Measurements from ENCODE around the gene PTPN18. TPM values are rescaled to one million over a fixed set of nuclear protein-coding genes. Genes with fewer than 3 reads are reported as not detected.
"Not testable (repeated sequence)": the region's sequence is repeated elsewhere in the genome, so short reads cannot be mapped to it uniquely, and the experiment has no call there.

The PTPN18 gene
- total RNA-seq, 1 donor from 2014 or later = 16.3 TPM

- no peak for DNase-seq (ENCODE audit: low spot score)
- Mint-ChIP-seq H3K4me1 (ENCODE audit: unreplicated experiment) (peaks cover 8% of the 10 kb centered on the region), H3K27ac (ENCODE audit: unreplicated experiment) (no peak overlapping the region), H3K27me3 (ENCODE audit: unreplicated experiment) (peaks cover 9% of the 10 kb centered on the region), H3K4me3 (ENCODE audit: unreplicated experiment) (peak overlapping the region; percentile 84), H3K36me3 (ENCODE audit: low read depth, unreplicated experiment) (peaks cover 4% of the 10 kb centered on the region), H3K9me3 (ENCODE audit: unreplicated experiment) (no peaks in the 10 kb centered on the region)
- TF ChIP-seq, protein P1, sequence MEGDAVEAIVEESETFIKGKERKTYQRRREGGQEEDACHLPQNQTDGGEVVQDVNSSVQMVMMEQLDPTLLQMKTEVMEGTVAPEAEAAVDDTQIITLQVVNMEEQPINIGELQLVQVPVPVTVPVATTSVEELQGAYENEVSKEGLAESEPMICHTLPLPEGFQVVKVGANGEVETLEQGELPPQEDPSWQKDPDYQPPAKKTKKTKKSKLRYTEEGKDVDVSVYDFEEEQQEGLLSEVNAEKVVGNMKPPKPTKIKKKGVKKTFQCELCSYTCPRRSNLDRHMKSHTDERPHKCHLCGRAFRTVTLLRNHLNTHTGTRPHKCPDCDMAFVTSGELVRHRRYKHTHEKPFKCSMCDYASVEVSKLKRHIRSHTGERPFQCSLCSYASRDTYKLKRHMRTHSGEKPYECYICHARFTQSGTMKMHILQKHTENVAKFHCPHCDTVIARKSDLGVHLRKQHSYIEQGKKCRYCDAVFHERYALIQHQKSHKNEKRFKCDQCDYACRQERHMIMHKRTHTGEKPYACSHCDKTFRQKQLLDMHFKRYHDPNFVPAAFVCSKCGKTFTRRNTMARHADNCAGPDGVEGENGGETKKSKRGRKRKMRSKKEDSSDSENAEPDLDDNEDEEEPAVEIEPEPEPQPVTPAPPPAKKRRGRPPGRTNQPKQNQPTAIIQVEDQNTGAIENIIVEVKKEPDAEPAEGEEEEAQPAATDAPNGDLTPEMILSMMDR (IDR thresholded peaks at IDR 0.05; ENCODE audit: unreplicated experiment) = no peak
Measured at GRCh38 chr2:130390460-130391057, 34.7 kb downstream of the PTPN18 start.

GRCh38 chr2:130391058-130391871 lies 35.4 kb downstream of the PTPN18 start:
- peaks cover 4% of the 10 kb centered on the region for H3K36me3 Mint-ChIP-seq (ENCODE audit: low read depth, unreplicated experiment)
- DNase-seq (ENCODE audit: low spot score) = peak; percentile 72
- TF ChIP-seq, protein P1 (IDR thresholded peaks at IDR 0.05; ENCODE audit: unreplicated experiment) = no peak
- peaks cover 9% of the 10 kb centered on the region for H3K27me3 Mint-ChIP-seq (ENCODE audit: unreplicated experiment)
- peak overlapping the region; percentile 84 for H3K4me3 Mint-ChIP-seq (ENCODE audit: unreplicated experiment)
- H3K27ac Mint-ChIP-seq (ENCODE audit: unreplicated experiment) = no peak overlapping the region
- peaks cover 8% of the 10 kb centered on the region for H3K4me1 Mint-ChIP-seq (ENCODE audit: unreplicated experiment)
- no peaks in the 10 kb centered on the region for H3K9me3 Mint-ChIP-seq (ENCODE audit: unreplicated experiment)

DNA sequence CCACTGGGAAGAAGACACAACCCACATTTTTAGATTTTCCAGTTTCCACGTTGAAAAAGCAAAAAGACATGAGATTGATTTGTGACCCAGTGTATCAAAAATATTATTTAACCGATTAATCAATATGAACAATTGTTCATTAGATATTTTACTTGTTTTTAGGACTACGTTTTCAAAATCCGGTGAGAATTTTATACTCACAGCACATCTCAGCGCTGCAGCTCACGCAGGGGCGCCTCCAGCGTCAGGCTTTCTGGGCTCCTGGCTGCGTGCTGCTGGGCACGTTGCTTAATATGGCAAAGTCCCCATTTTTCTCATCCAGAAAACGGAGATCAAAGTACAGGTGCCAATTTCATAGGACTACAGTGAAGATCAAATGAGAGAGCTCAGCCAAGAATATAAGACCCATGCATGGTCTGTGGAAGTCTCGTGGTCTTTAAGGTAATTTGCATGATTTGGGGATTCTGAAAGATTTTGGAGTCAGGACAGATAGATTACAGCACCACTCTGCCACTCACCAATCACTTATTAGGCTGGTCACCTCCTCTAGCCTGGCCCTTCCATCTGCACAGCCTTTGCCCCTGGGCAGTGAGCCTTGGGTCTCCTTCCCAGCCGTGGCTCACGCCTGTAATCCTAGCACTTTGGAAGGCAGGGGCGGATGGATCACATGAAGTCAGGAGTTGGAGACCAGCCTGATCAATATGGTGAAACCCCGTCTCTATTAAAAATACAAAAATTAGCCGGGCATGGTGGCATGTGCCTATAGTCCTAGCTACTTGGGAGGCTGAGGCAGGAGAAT lies 36.2 kb downstream of the PTPN18 start:
- no peaks in the 10 kb centered on the region for H3K9me3 Mint-ChIP-seq (ENCODE audit: unreplicated experiment)
- DNase-seq (ENCODE audit: low spot score) = no peak
- TF ChIP-seq, protein P1 (IDR thresholded peaks at IDR 0.05; ENCODE audit: unreplicated experiment) = no peak
- H3K36me3 Mint-ChIP-seq (ENCODE audit: low read depth, unreplicated experiment) = peaks cover 4% of the 10 kb centered on the region
- peak overlapping the region; percentile 36 for H3K27ac Mint-ChIP-seq (ENCODE audit: unreplicated experiment)
- H3K4me1 Mint-ChIP-seq (ENCODE audit: unreplicated experiment) = peaks cover 8% of the 10 kb centered on the region
- H3K4me3 Mint-ChIP-seq (ENCODE audit: unreplicated experiment) = peak overlapping the region; percentile 84
- H3K27me3 Mint-ChIP-seq (ENCODE audit: unreplicated experiment) = peaks cover 6% of the 10 kb centered on the region

- Mint-ChIP-seq H3K36me3 (ENCODE audit: low read depth, unreplicated experiment) (peaks cover 4% of the 10 kb centered on the region), H3K27me3 (ENCODE audit: unreplicated experiment) (peaks cover 6% of the 10 kb centered on the region), H3K9me3 (ENCODE audit: unreplicated experiment) (no peaks in the 10 kb centered on the region), H3K4me1 (ENCODE audit: unreplicated experiment) (peaks cover 8% of the 10 kb centered on the region), H3K4me3 (ENCODE audit: unreplicated experiment) (no peak overlapping the region), H3K27ac (ENCODE audit: unreplicated experiment) (no peak overlapping the region)
- DNase-seq (ENCODE audit: low spot score) = no peak
- TF ChIP-seq, protein P1 (IDR thresholded peaks at IDR 0.05; ENCODE audit: unreplicated experiment) = no peak
Measured at GRCh38 chr2:130393318-130393910, 37.6 kb downstream of the PTPN18 start.

- H3K4me3 Mint-ChIP-seq (ENCODE audit: unreplicated experiment); H3K27ac Mint-ChIP-seq (ENCODE audit: unreplicated experiment); H3K27me3 Mint-ChIP-seq (ENCODE audit: unreplicated experiment); H3K4me1 Mint-ChIP-seq (ENCODE audit: unreplicated experiment); H3K36me3 Mint-ChIP-seq (ENCODE audit: low read depth, unreplicated experiment); H3K9me3 Mint-ChIP-seq (ENCODE audit: unreplicated experiment); DNase-seq (ENCODE audit: low spot score): not testable (repeated sequence)
Measured at GRCh38 chr2:130406280-130406679, 50.4 kb downstream of the PTPN18 start.

Data from endothelial cell (in vitro differentiated cells).